HG03060 (cell line): ENCODE data around the gene ETS2.
A peak's percentile ranks its signal among the peaks of the same experiment; 100 is the strongest.

Experiments used
- ATAC-seq: cut with Tn5 transposase; IDR thresholded peaks from one replicate; pipeline ENCODE4 v1.9.1; 2021; ENCODE audit warnings: low read depth, moderate number of reproducible peaks; ENCODE audit not compliant: unreplicated experiment

The ETS2 gene

GRCh38 chr21:38805328-38806152 is at the start of gene ETS2:
Gene ETS2, plus strand, starts transcription at chr21:38805929. Its CDS starts 4,106 bp downstream, at chr21:38810035.
- ATAC-seq = no peak

- no peak for ATAC-seq
Observed at GRCh38 chr21:38756746-38757145, 49.0 kb upstream of the ETS2 start.

- ATAC-seq = no peak
Observed at GRCh38 chr21:38758501-38759214, 47.1 kb upstream of the ETS2 start.

GRCh38 chr21:38759413-38759812 is 46.3 kb upstream of the ETS2 start:
- ATAC-seq = no peak

GRCh38 chr21:38760017-38760761 is 45.5 kb upstream of the ETS2 start:
- ATAC-seq = no peak

- ATAC-seq = no peak
Observed at GRCh38 chr21:38760762-38761155, 45.0 kb upstream of the ETS2 start.

- ATAC-seq = no peak
Observed at GRCh38 chr21:38761531-38761930, 44.2 kb upstream of the ETS2 start.

GRCh38 chr21:38765056-38765455 is 40.7 kb upstream of the ETS2 start:
- ATAC-seq = no peak

- peak; percentile 85 for ATAC-seq
Observed at GRCh38 chr21:38766987-38767722, 38.6 kb upstream of the ETS2 start.

GRCh38 chr21:38768471-38769063 is 37.2 kb upstream of the ETS2 start:
- no peak for ATAC-seq

GRCh38 chr21:38769191-38769780 is 36.4 kb upstream of the ETS2 start:
- no peak for ATAC-seq

- ATAC-seq = no peak
Observed at GRCh38 chr21:38770660-38771059, 35.1 kb upstream of the ETS2 start.

- no peak for ATAC-seq
Observed at GRCh38 chr21:38771536-38771935, 34.2 kb upstream of the ETS2 start.

GRCh38 chr21:38772646-38773045 is 33.1 kb upstream of the ETS2 start:
- no peak for ATAC-seq

- no peak for ATAC-seq
Observed at GRCh38 chr21:38773099-38774061, 32.3 kb upstream of the ETS2 start.

GRCh38 chr21:38774152-38774551 is 31.6 kb upstream of the ETS2 start:
- no peak for ATAC-seq

GRCh38 chr21:38774586-38775285 is 31.0 kb upstream of the ETS2 start:
- ATAC-seq = no peak

- ATAC-seq = no peak
Observed at GRCh38 chr21:38775733-38776132, 30.0 kb upstream of the ETS2 start.
